Posterior vena cava (tissue), 2 donors: ENCODE data around the gene TOP2B. TPM values are rescaled to one million over a fixed set of nuclear protein-coding genes. Genes with fewer than 3 reads are reported as not detected.

Experiments used
- DNase-seq: peaks from one replicate; pipeline ENCODE4 v3.0.0-alpha.2; 2020; ENCODE audit warnings: low spot score
- intact Hi-C, 2 donors: fragments of 100-400 bp; cut with DNase I; formaldehyde crosslinking; loops; one replicate each; pipeline versions ENCODE4 v1.14.1 to v1.14.2; 2022 to 2023
- total RNA-seq, 2 donors: library from RNA; stranded (reverse); fragmentation: NEBNext Ultra II Directional; extraction: Animal tissue kit (Norgen Biotek cat#: 25700); gene quantifications; one replicate each; pipeline ENCODE4 v1.2.1, GENCODE V29; 2021
- donor health status: DM: yes; HTN: yes; CAD: no.
- donor health status: DM: yes; HTN: yes; CAD: no.

Gene TOP2B
- total RNA-seq, 2 donors from 2014 or later = 84.7 to 95.3 TPM

DNA sequence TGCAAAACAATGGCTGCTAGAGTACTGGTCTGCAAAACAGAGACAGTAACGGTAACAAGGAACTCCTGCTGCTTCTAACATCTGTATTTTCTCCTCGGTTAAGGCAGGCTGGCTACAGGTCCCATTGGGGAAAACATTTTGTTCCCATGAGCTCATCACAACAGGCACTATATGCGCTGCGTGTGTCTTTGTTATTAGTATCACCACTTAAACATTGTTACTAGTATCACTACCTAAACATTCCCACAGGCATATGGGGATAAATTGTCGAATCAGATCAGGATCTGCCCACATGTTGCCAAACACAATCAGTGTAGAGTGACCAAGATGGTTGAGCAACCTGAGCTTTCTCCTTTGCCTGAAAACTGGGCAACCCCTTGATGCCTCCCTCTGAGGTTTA lies 77.2 kb downstream of the TOP2B start:
- intact Hi-C loops = no loop called here
- DNase-seq = no peak

DNA sequence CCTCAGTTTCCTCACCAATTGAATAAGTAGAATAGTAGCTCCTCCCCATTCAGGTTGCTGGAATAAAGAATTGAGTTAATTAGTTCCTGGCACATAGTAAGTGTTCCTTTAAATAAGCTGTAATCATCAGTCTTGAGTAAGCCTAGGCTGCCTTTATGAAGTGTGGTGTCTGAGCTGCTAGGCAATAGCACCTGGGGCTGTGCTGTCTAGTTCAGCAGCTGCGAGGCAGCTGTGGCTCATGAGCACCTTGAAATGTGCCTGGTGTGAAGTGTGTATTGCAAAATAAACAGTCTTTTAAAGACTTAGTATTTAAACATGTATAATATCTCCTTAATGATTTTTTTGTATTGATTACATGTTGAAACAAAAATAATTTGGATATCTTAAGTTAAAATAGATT lies 77.6 kb downstream of the TOP2B start:
- intact Hi-C loops = no loop called here

DNA sequence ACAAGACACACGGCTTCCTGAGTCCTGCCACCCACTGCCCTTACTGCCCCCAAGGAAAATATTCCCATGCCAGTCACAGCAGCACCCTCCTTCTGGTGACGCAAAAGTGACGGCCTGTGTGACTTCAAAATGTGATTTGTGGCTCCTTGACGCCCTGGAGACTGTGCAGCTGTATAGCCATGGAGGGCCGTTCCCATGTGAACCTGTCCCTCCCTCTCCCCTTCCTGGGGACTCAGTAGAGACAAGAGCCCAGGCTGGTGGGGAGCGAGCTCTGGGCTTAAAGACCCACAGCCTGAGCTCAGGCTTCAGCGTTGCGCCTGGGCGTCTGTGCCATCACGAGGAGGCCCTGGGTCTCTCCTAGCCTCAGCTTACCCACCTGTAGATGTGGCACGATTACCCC lies 78.2 kb downstream of the TOP2B start:
- intact Hi-C loops = no loop called here

More for the DNA sequence above, 77.6 kb downstream of the TOP2B start:
- no peak for DNase-seq

DNA sequence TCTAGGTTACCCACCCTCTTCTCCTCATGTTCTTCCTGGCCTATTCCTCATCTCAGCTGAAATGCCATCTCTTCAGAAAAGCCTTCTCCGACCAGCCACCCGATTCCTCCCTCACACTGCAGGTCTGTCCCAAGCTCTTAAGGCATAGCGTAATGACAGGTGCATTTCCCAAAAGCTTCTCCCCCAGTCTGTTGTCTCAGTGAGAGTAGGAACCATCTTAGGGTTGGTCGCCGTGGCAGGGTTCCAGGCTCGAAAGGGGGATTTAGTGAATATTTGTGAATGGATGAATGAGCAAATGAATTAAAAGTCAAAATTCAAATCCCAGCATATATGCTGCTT lies 78.6 kb downstream of the TOP2B start:
- intact Hi-C loops = no loop called here
- no peak for DNase-seq

More for the DNA sequence above, 78.2 kb downstream of the TOP2B start:
- DNase-seq = no peak

DNA sequence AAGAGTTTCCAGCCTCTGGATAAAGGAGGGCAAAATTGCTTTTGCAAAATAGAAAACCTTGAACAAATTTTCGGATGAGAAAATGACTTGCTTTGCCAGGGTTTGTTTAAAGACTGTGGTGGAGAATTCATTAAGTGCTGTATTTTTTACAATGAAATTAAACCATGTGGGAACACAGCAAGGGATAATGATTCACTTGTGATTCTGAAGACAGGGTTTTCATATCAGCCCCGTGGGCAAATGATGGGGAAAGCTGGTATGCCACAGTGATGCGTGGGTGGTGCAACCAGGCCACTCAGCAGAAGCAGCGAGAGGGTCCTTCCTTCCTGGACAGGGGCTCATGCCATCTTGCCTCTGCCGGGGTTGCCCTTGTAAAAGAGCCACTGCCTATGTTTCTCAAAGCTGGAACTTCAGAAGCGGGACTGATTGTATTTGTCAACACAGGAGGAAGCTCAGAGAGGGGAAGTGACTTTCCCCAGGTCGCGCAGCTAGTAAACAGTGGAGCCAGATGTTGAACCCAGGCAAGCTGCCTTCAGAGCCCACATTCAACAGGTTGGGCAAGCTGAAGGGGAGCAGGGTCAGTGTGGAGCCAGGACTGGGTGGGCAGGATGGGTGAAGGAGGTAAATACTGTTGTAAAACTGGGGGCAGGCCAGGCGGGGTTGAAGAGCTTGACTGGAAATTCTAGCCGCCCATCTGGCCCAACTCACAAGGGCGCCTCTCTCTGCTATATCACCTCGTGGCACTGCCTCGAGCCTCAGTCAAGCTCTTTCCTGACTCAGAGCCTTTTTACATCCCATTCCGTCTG lies 79.1 kb downstream of the TOP2B start:
- no peak for DNase-seq

DNA sequence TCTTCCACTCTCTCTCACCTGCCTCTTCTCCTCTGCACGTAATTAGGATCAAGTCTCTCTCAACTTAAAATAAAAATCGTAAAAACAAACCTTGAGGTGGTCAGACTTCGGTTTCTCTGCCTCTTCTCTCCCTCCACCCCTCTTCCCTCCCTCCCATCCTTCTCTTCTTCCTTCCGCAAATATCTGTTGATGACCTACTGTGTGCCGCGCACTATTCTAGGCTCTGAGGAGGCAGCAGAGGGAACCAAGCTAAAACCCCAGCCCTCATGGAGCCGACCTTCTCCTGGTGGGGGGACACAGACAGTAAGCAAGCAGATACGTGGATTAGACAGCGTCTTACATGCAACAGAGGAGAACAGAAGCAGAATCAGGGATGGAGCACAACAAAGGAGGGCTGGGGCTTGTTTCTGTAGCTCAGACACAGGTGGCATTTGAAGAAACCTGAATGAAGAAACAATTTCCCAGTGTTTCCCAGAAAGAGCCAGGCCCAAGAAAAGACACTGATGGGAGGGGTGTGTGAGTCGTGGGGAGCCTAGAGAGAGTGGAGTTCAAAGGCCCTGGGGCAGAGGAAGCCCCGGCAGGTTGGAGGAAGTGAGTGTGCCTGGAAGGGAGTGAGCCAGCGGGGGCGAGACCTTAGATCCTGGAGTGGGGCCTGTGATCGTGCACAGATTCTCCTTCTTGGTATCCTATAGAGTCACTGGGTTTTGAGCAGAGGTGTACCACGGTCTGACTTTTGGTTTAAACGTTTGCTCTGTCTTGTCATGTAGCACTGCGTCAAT lies 80.5 kb downstream of the TOP2B start:
- no peak for DNase-seq
- intact Hi-C loops = no loop called here

More for the DNA sequence above, 79.1 kb downstream of the TOP2B start:
- intact Hi-C loops = no loop called here

DNA sequence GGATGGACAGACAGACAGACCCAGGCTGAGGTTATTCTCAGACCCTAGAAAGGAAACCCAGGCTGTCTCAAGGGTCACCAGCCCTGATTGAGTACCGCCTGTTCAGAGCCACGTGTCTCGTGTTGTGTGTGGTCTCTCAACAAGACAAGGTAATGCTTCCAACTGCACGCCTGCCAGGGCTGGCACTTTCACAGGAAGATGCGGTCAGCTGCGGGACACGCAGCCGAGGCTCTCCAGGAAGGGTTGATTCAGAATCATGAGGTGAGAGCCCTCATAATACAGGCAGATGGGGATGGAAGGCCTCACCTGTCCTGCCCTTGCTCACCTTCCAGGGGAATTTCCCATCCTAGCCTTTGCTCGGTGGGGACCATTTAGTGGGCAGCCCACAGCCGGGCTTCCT lies 81.4 kb downstream of the TOP2B start:
- intact Hi-C loops = no loop called here
- DNase-seq = no peak

DNA sequence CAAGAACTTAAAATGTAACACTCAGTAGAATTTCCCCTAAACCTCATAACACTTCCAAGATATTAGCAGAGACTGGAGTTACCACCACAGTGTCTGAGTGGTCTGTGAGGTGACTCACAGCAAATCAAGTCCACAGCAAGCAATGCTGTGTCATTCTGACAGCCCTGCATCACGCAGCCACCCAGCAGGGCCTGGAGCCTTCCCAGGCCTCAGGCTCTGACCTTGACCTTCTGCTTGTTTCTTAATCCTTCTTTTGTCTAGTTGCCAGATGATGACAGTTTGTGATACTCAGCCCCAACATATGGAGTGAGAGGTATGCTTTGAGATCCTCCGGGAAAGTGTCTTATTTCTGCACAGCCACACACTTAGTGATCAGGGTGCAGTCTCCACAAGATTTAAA lies 82.5 kb downstream of the TOP2B start:
- intact Hi-C loops = no loop called here

DNA sequence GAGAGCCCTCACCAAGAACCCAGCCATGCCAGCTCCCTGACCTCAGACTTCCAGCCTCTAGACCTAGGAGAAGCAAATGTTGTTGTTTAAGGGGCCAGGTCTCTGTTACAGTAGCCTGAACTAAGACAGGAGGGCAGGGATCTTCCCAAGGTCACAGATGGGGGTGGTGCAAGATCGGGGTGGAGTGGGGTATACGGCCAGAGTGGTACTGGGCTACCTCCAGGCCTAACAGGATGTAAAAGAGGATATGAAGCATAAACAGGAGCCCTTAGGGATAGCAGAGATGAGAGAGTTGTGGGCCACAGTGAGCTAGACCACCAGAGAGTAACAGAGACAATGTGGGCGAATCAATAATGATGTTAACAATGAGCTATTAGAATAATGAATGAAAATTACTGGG lies 82.9 kb downstream of the TOP2B start:
- DNase-seq = no peak
- intact Hi-C loops = no loop called here

More for the DNA sequence above, 82.5 kb downstream of the TOP2B start:
- DNase-seq = no peak

DNA sequence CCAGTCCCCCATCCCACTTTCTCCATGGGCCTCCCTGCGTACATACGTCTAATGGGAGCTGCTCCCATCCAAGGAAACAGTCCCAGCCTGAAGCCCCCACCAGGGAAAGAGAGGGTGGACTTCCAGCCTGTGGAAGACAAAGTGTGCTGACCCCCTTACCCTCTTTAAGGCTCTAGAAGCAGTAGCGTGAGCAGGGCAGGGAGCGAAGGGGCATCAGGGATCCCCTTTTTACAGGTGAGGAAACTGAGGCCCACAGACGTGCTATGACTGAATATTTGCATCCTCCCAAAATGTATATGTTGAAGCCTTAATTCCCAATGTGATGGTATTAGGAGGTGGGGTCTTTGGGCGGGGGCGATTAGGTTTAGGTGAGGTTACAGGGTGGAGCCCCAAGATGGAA lies 83.4 kb downstream of the TOP2B start:
- no peak for DNase-seq
- intact Hi-C loops = no loop called here

DNA sequence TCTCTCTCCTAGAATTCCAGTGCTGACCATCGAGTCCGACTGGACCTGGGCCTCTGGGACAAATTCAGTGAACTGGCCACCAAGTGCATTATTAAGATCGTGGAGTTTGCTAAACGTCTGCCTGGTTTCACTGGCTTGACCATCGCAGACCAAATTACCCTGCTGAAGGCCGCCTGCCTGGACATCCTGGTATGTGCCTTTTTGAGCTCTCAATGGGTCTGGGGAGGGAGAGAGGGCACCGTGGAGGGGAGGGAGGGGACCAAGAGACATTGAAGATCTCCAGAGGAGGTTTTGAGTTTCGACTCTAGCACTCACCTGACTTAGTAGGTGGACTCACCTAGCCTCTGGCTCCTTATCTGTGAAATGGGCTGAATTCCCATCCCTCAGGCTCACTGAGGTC lies 84.2 kb downstream of the TOP2B start:
- DNase-seq = no peak
- intact Hi-C loops = no loop called here

DNA sequence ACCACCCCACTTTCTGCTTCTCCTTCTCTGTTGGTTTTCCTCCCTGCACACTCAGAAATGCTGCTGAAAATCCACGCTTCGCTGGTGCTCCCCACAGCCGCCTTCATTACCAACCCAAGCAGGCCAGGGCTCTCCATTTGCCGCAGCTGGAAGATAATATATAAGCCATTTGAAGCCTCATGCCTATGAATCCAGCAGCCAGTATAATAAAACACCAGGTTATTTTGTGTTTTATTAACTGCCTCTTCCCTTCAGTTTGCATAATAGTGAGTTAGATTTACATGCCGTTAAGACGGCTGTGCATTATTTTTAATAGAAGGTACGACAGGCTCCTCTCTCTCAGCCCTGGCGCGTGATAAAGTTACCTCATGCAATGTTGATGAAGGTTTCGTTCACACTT lies 86.6 kb downstream of the TOP2B start:
- no peak for DNase-seq
- intact Hi-C loops = no loop called here

DNA sequence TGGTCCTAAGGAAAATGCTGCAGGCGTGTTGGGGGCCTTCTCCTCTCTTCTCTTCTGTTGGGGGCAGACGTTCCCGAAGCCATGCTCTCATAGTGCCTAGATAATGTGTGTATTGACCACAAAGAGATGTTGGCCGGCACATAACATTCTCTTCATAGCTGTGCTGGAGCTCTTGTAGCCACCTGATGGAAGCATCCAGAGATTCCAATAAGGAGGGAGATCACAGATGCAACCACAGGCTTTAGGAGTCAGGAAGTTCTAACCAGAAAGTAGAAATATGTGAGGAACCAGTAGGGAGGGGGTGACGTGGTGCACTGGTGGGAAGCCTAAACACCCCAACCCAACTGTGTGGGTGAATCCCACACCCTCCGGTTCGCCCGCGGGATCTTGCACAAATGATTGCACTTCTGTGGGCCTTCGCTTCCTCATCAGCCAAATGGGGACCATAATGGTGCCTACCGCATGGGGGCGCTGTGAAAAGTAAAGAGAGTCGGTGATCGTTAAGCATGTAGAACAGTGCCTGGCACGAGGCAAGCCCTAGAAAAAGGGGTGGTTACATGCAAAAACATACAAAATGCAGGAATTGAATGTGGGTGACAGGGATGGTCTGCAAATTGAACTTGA lies 87.8 kb downstream of the TOP2B start:
- no peak for DNase-seq
- intact Hi-C loops = no loop called here

DNA sequence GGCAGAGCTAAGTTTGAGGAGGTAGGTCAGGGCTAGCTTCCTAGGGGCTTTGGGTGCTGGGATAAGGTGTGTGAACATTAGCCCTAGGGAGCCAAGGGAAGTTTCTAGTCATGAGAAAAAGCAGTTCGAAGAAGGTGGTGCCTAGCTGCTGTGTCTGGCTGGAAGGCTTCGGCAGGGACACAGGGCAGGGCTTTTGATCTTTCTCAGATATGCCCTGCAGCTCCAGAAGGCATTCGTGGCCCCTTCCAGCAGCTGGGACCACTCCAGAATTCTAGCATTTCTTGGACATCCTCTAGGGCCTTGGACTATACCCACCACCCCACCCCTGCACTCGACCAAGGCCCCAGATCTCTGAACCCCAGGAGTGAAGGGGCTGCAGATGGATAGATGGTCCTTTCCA lies 88.6 kb downstream of the TOP2B start:
- intact Hi-C loops = no loop called here
- DNase-seq = no peak

DNA sequence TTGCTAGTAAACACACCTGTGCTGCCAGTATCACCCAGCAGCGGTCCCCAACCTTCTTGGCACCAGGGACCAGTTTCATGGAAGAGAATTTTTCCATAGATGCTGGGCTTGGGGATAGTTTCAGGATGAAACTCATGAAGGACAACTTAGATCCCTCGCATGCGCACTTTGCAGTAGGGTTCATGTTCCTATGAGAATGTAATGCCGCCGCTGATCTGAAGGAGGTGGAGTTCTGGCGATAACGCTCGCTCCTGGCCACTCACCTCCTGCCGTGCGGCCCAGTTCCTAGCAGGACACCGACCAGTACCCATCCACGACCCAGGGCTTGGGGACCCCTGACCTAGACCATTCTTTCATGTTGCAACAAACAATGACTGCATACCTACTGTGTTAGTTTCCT lies 89.7 kb downstream of the TOP2B start:
- DNase-seq = no peak
- intact Hi-C loops = no loop called here

DNA sequence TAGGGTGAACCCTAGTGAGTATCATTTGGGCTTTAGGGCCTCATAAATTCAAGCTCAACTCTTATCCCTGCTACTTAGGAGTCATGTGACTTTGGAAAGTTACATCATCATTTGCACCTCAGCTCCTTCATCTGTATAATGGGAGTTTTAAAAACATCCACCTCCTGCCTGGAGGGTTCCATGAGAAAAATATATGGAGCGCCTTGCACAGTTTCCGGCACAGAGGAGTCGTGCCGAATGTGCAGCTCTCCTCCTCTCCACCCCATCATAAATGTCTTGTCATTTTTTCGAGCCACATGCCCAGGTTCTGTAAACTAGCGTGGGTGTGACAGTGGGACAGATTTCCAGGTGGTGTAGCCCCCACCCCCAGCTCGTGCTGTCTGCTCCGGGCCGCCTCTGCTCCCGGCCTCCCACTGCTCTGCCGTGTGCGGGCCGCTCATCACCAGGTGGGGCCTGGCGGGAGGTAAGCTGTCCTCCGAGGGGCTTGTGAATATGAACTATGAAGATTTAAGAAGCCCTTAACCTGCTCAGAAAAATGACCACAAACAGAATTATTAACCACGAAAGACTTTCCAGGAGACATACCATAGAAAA lies 90.4 kb downstream of the TOP2B start:
- no peak for DNase-seq
- intact Hi-C loops = no loop called here

DNA sequence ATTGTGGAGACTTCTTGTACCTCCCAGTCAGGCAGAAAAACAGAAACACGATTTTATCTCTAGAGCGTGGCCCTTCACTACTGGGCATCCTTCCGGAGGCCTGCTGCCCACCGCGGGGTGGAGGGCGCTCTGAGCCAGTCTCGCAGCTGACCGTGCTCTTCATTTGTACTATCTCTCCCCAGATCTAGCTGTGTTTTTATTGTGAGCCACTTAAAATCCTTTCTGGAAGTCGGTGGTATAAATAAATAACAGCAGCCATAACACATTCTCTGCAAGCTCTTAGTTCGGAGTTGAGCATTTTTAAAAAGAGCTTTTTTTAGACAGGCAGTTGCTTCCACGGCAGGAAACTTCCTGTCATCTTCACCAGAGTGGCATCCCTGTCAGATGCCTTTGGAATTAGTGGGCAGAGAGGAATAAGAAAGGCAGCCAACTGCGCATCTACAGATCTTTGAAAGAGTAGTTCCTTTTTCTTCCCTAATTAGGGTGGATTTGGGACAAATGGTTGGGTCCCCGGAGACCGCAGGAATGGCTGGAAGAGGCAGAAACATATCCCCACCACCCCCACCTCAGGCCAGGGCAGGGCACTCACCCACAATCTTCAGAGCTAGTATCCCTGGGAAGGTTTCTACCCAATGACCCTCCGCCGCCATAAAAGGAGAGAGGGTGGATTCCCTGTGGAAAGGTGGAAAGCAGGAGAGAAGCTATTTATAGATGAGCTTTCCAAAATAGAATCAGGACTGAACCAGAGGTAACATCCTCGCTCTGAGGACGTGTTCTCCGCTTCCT lies 91.1 kb downstream of the TOP2B start:
- intact Hi-C loops = no loop called here
- no peak for DNase-seq

DNA sequence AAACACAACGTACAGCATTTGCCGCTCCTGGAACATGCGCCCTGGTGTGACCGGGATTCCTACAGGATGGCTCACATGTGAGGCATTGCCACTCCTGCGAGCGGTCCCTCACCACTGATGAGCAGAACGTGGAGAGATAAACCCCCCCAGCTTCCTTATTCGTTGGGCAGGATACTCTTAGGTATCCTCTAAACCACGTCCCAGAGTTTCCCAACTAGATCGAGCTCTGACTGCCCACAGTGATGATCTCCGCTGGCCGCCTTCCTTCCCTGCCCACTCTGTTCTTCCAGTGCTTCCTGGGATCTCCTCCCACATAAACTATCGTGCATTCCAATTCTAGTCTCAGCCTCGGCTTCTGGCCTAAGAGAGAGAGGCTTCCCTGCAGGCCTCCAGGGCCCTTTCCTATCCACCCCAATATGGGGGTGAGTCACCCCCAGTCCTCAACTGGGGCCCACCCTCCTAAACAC lies 91.8 kb downstream of the TOP2B start:
- intact Hi-C loops = no loop called here
- DNase-seq = no peak

DNA sequence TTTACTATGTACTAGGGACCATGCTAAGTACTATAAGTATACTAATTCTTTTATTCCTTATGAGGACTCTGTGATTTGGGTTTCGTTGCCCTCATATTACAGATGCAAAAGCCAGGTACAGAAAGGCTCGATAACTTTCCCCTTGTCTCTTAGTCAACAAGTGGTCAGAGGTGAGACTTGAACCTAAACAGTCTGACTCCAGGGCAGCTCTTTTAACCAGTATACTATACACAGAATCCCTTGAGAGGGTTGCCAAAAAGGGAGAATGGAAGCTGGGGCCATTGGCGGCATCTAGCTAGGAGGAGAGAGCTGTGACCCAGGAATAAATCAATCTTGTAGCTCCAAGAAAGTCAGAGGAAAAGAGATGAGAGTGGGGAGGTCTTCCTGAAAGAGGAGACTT lies 92.4 kb downstream of the TOP2B start:
- intact Hi-C loops = no loop called here
- DNase-seq = no peak
